HCT116 (cell line): ENCODE results near the gene CC2D2B. TPM values are rescaled to one million over a fixed set of nuclear protein-coding genes. Genes with fewer than 3 reads are reported as not detected.

Experiments used
- ATAC-seq: fragments of 200-7000 bp; cut with Tn5 transposase; 2 replicates; pipeline ENCODE4 v1.9.1; 2020; ENCODE audit warnings: mild to moderate bottlenecking, moderate library complexity
- BruUV-seq: library from RNA; stranded (reverse); fragments of 400-500 nt; replicated peaks from 2 replicates; lab custom pipeline; 2021; lab: Mats Ljungman, UMichigan
- CTCF ChIA-PET: fragments of 300-600 bp; sonication (Branson Sonifier 250); formaldehyde crosslinking; loops from one replicate; lab custom pipeline; 2021; ENCODE audit warnings: antibody characterized with exemption; lab: Charles Lee
- POLR2A ChIA-PET: fragments of 300-600, 350-600 bp; sonication (Branson Sonifier 250); formaldehyde crosslinking; loops from one replicate; lab custom pipeline; 2021; ENCODE audit warnings: antibody characterized with exemption; lab: Charles Lee
- RAD21 ChIA-PET, 2 experiments: fragments of 300-600 bp; sonication (Branson Sonifier 250); formaldehyde crosslinking; loops; one replicate each; lab custom pipeline; 2023; ENCODE audit warnings: low total read pairs in 2 of 2; ENCODE audit not compliant: uncharacterized antibody in 2 of 2, unreplicated experiment in 2 of 2, low non-redundant PET in 1 of 2; lab: Charles Lee
- DNase-seq: peaks from one replicate; pipeline ENCODE4 v3.0.0-alpha.2; 2010; ENCODE audit warnings: low read depth, low spot score
- H2AFZ ChIP-seq: fragments of 200-600 bp; shearing (Covaris generic), sonication (generic); 2 replicates; pipeline ENCODE4 v1.6.1; 2017; ENCODE audit warnings: low read depth, mixed run types, mixed read lengths, antibody characterized with exemption, low read length; ENCODE audit not compliant: poor library complexity, severe bottlenecking
- H3K27ac ChIP-seq: 2 replicates; pipeline ENCODE4 v1.5.1; 2012; ENCODE audit warnings: low read depth, low read length
- H3K27me3 ChIP-seq: fragments of 200-600 bp; sonication (generic); 2 replicates; pipeline ENCODE4 v1.6.1; 2016; ENCODE audit warnings: mixed run types, low read length, mixed read lengths; ENCODE audit not compliant: insufficient read depth
- H3K36me3 ChIP-seq, 2 experiments: fragments of 200-500 bp in 1 of 2; fragments of 200-600 bp in 1 of 2; sonication (Bioruptor generic) in 1 of 2; sonication (generic) in 1 of 2; 2 replicates each; pipeline versions ENCODE4 v1.5.1 to v1.6.1; 2014 to 2016; ENCODE audit warnings: low read length in 2 of 2, inconsistent platforms in 1 of 2, mixed read lengths in 1 of 2, mixed run types in 1 of 2; ENCODE audit not compliant: insufficient read depth in 2 of 2, control insufficient read depth in 1 of 2
- H3K4me1 ChIP-seq, 2 experiments: fragments of 200-600 bp in 1 of 2; sonication (generic) in 1 of 2; 2 replicates each; pipeline versions ENCODE4 v1.5.1 to v1.6.1; 2012 to 2017; ENCODE audit warnings: low read length in 2 of 2, inconsistent platforms in 1 of 2, mild to moderate bottlenecking in 1 of 2, mixed read lengths in 1 of 2, mixed run types in 1 of 2, moderate library complexity in 1 of 2; ENCODE audit not compliant: insufficient read depth in 2 of 2, control insufficient read depth in 1 of 2
- H3K4me2 ChIP-seq: fragments of 200-600 bp; sonication (generic); 2 replicates; pipeline ENCODE4 v1.6.1; 2017; ENCODE audit warnings: mixed run types, low read length, mixed read lengths
- H3K4me3 ChIP-seq, 2 experiments: fragments of 200-600 bp in 1 of 2; sonication (generic) in 1 of 2; replicated peaks in 1 of 2; 2 replicates each; pipeline ENCODE4 v1.5.1; 2011 to 2016; ENCODE audit warnings: low read length in 2 of 2, control low read depth in 1 of 2, low read depth in 1 of 2, mild to moderate bottlenecking in 1 of 2, mixed read lengths in 1 of 2, mixed run types in 1 of 2
- H3K79me2 ChIP-seq: fragments of 200-600 bp; sonication (generic); 2 replicates; pipeline ENCODE4 v1.6.1; 2017; ENCODE audit warnings: mild to moderate bottlenecking, mixed run types, low read length, moderate library complexity, mixed read lengths; ENCODE audit not compliant: insufficient read depth
- H3K9ac ChIP-seq: fragments of 200-600 bp; sonication (generic); 2 replicates; pipeline ENCODE4 v1.6.1; 2016; ENCODE audit warnings: low read length, mixed read lengths
- H3K9me2 ChIP-seq: fragments of 200-600 bp; sonication (generic), shearing (Covaris generic); 2 replicates; pipeline ENCODE4 v1.6.1; 2017; ENCODE audit warnings: mixed run types, mild to moderate bottlenecking, moderate library complexity; ENCODE audit not compliant: insufficient read depth
- H3K9me3 ChIP-seq, 2 experiments: fragments of 200-500 bp in 1 of 2; fragments of 200-600 bp in 1 of 2; sonication (Bioruptor generic) in 1 of 2; sonication (generic) in 1 of 2; 2 replicates each; pipeline ENCODE4 v1.6.1; 2014 to 2017; ENCODE audit warnings: low read length in 2 of 2, mixed read lengths in 2 of 2, inconsistent platforms in 1 of 2, low read depth in 1 of 2, mild to moderate bottlenecking in 1 of 2, mixed run types in 1 of 2, moderate library complexity in 1 of 2; ENCODE audit not compliant: control insufficient read depth in 1 of 2, insufficient read depth in 1 of 2
- H4K20me1 ChIP-seq: fragments of 200-600 bp; sonication (generic), shearing (Covaris generic); 2 replicates; pipeline ENCODE4 v1.6.1; 2017; ENCODE audit warnings: mixed run types, mild to moderate bottlenecking, moderate library complexity; ENCODE audit not compliant: insufficient read depth
- ATF3 ChIP-seq: IDR thresholded peaks from 2 replicates; pipeline ENCODE4 v1.6.1; 2012
- CEBPB ChIP-seq: IDR thresholded peaks from 2 replicates; pipeline ENCODE4 v1.6.1; 2012; ENCODE audit warnings: low read depth
- EZH2 ChIP-seq: fragments of 200-600 bp; sonication (generic); IDR thresholded peaks from 2 replicates; pipeline ENCODE4 v1.6.1; 2017; ENCODE audit warnings: antibody characterized with exemption, mixed run types
- EZH2phosphoT487 ChIP-seq: fragments of 200-600 bp; IDR thresholded peaks from 2 replicates; pipeline ENCODE4 v1.6.1; 2018; ENCODE audit warnings: antibody characterized with exemption, borderline replicate concordance
- RAD21 ChIP-seq: IDR thresholded peaks from 2 replicates; pipeline ENCODE4 v1.6.1; 2012; ENCODE audit warnings: low read depth, mild to moderate bottlenecking
- SIN3A ChIP-seq: IDR thresholded peaks from 2 replicates; pipeline ENCODE4 v1.6.1; 2012; ENCODE audit warnings: low read depth
- SRF ChIP-seq: IDR thresholded peaks from 2 replicates; pipeline ENCODE4 v1.6.1; 2012; ENCODE audit warnings: low read depth
- TCF7L2 ChIP-seq: IDR thresholded peaks from 2 replicates; pipeline ENCODE4 v1.7.0; 2011; ENCODE audit warnings: borderline replicate concordance, inconsistent platforms; ENCODE audit not compliant: insufficient read depth, insufficient read length; ENCODE audit errors: extremely low read depth
- YY1 ChIP-seq: IDR thresholded peaks from 2 replicates; pipeline ENCODE4 v1.6.1; 2011; ENCODE audit warnings: low read length, low read depth, moderate library complexity, mild to moderate bottlenecking; ENCODE audit not compliant: insufficient replicate concordance; ENCODE audit errors: extremely low read depth
- intact Hi-C: fragments of 100-400 bp; cut with micrococcal nuclease; formaldehyde crosslinking; loops from 2 replicates; pipeline ENCODE4 v1.10.0; 2022
- total RNA-seq: library from RNA; stranded (reverse); gene quantifications from one replicate; pipeline ENCODE4 v1.2.1, GENCODE V29; 2021; ENCODE audit not compliant: unreplicated experiment

CC2D2B gene
- total RNA-seq, 1 experiment from 2014 or later: 0.20 TPM

DNA sequence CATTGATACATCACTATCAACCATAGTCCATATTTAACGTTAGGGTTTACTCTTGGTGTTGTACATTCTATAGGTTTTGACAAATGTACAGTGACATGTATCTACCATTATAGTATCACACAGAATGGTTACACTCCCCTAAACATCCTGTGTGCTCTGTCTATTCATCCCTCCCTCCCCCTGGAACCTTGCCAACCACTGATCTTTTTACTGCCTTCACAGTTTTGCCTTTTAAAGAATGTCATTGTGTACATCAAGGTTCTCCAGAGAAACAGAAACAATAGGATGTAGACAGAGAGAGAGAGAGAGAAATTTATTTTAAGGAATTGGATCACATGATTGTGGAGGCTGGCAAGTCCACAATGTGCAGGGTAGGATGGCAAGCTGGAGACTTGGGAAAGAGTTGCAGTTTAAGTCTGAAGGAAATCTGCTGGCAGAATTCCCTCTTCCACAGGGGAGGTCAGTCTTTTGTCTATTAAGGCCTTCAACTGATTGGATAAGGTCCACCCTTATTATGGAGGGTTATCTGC is 90.5 kb downstream of the CC2D2B start (continued):
- TF ChIP-seq TCF7L2 (no peak), ATF3 (no peak)

GRCh38 chr10:96013956-96014355 is 106.2 kb downstream of the CC2D2B start:
- H3K79me2 ChIP-seq: no peaks in the 10 kb centered on the region
- ChIA-PET RAD21 (no interaction called here), CTCF (no interaction called here), POLR2A (no interaction called here)
- H3K36me3 ChIP-seq: no peaks in the 10 kb centered on the region
- TF ChIP-seq SRF: no peak
- TF ChIP-seq EZH2phosphoT487: no peak
- TF ChIP-seq EZH2: no peak
- TF ChIP-seq YY1: no peak
- no peak for TF ChIP-seq RAD21
- TF ChIP-seq SIN3A: no peak
- TF ChIP-seq CEBPB: no peak
- H3K4me3 ChIP-seq: no peak overlapping the region
- no peaks in the 10 kb centered on the region for H3K9me2 ChIP-seq
- H3K9ac ChIP-seq: no peak overlapping the region
- H3K9me3 ChIP-seq: no peaks in the 10 kb centered on the region
- H2AFZ ChIP-seq: no peak overlapping the region
- no peaks in the 10 kb centered on the region for H3K27me3 ChIP-seq
- DNase-seq: no peak
- no peak for ATAC-seq
- H4K20me1 ChIP-seq: no peaks in the 10 kb centered on the region
- no peaks in the 10 kb centered on the region for H3K4me1 ChIP-seq
- H3K27ac ChIP-seq: no peak overlapping the region
- intact Hi-C loops: no loop called here
- BruUV-seq: no TSS peak
- no peak overlapping the region for H3K4me2 ChIP-seq
